OCI-LY7 (cell line): Measurements from ENCODE around the gene CLDN22. TPM values are rescaled to one million over a fixed set of nuclear protein-coding genes. Genes with fewer than 3 reads are reported as not detected.

ENCODE experiments used
- BruUV-seq: library from RNA; stranded (reverse); fragments of 400-500 nt; replicated peaks from 2 replicates; lab custom pipeline; 2021; lab: Mats Ljungman, UMichigan
- CTCF ChIA-PET: fragments of 300-600 bp; sonication (Branson Sonifier 250); formaldehyde crosslinking; loops from one replicate; lab custom pipeline; 2022; ENCODE audit warnings: antibody characterized with exemption; ENCODE audit not compliant: unreplicated experiment; lab: Charles Lee
- POLR2A ChIA-PET: fragments of 300-600 bp; sonication (Branson Sonifier 250); formaldehyde crosslinking; loops from one replicate; lab custom pipeline; 2022; ENCODE audit warnings: antibody characterized with exemption; lab: Charles Lee
- DNase-seq: peaks from one replicate; pipeline ENCODE4 v3.0.0-alpha.2; 2015; ENCODE audit warnings: low spot score
- H2AFZ ChIP-seq: fragments of 200-600 bp; sonication (generic), shearing (Covaris generic); 2 replicates; pipeline ENCODE4 v1.6.1; 2014; ENCODE audit warnings: mild to moderate bottlenecking, antibody characterized with exemption, low read length, moderate library complexity
- H3K27ac ChIP-seq: fragments of 200-600 bp; sonication (generic); 2 replicates; pipeline ENCODE4 v1.5.1; 2014; ENCODE audit warnings: mixed run types, low read depth, mild to moderate bottlenecking, moderate library complexity, low read length, inconsistent platforms; ENCODE audit not compliant: poor library complexity, severe bottlenecking
- H3K36me3 ChIP-seq: fragments of 200-600 bp; sonication (generic); 2 replicates; pipeline ENCODE4 v1.6.1; 2014; ENCODE audit warnings: mild to moderate bottlenecking, antibody characterized with exemption, low read length, moderate library complexity, mixed read lengths; ENCODE audit not compliant: insufficient read depth
- H3K4me1 ChIP-seq: fragments of 200-600 bp; sonication (generic); 2 replicates; pipeline ENCODE4 v1.5.1; 2014; ENCODE audit warnings: mild to moderate bottlenecking, low read length; ENCODE audit not compliant: insufficient read depth, poor library complexity, severe bottlenecking
- H3K4me2 ChIP-seq: fragments of 200-600 bp; sonication (generic); 2 replicates; pipeline ENCODE4 v1.6.1; 2014; ENCODE audit warnings: mild to moderate bottlenecking, low read length
- H3K4me3 ChIP-seq: fragments of 200-600 bp; sonication (generic); 2 replicates; pipeline ENCODE4 v1.5.1; 2014; ENCODE audit warnings: mild to moderate bottlenecking, low read depth, low read length; ENCODE audit not compliant: poor library complexity, severe bottlenecking
- H3K79me2 ChIP-seq: fragments of 200-600 bp; sonication (generic); 2 replicates; pipeline ENCODE4 v1.6.1; 2016; ENCODE audit warnings: low read depth, mild to moderate bottlenecking, low read length, moderate library complexity, mixed read lengths; ENCODE audit not compliant: insufficient read depth
- H3K9me2 ChIP-seq: fragments of 200-600 bp; sonication (generic); 2 replicates; pipeline ENCODE4 v1.6.1; 2016; ENCODE audit warnings: mild to moderate bottlenecking, low read length, mixed read lengths; ENCODE audit not compliant: insufficient read depth
- H3K9me3 ChIP-seq: fragments of 200-600 bp; sonication (generic); 2 replicates; pipeline ENCODE4 v1.6.1; 2014; ENCODE audit warnings: mild to moderate bottlenecking, mixed run types, low read length, mixed read lengths
- H4K20me1 ChIP-seq: fragments of 200-600 bp; sonication (generic); 2 replicates; pipeline ENCODE4 v1.6.1; 2014; ENCODE audit warnings: mild to moderate bottlenecking, antibody characterized with exemption, low read length, moderate library complexity, mixed read lengths; ENCODE audit not compliant: insufficient read depth
- CTCF ChIP-seq: fragments of 200-600 bp; sonication (generic); conservative IDR thresholded peaks from 2 replicates; pipeline ENCODE4 v1.5.1; 2014; ENCODE audit warnings: mild to moderate bottlenecking, antibody characterized with exemption, low read length, moderate library complexity, mixed read lengths
- EZH2phosphoT487 ChIP-seq: fragments of 200-600 bp; sonication (generic); IDR thresholded peaks from 2 replicates; pipeline ENCODE4 v1.6.1; 2018; ENCODE audit warnings: low read depth, borderline replicate concordance, mild to moderate bottlenecking, mixed run types, antibody characterized with exemption, low read length, moderate library complexity, mixed read lengths
- intact Hi-C: fragments of 100-400 bp; cut with micrococcal nuclease; formaldehyde crosslinking; loops from one replicate; pipeline ENCODE4 v1.10.0; 2022; ENCODE audit not compliant: unreplicated experiment
- total RNA-seq, 2 experiments: library from RNA; depleted of rRNA in 1 of 2; stranded (reverse); fragments of >200 nt in 1 of 2; shearing (Covaris generic) in 1 of 2; gene quantifications; 2 replicates each; pipeline ENCODE4 v1.2.3, GENCODE V29; 2014 to 2022

CLDN22 gene
- total RNA-seq, 2 experiments from 2014 or later = not detected

GRCh38 chr4:183321079-183321478 is 1.0 kb upstream of the CLDN22 start:
- no peaks in the 10 kb centered on the region for H3K9me2 ChIP-seq
- no peaks in the 10 kb centered on the region for H4K20me1 ChIP-seq
- POLR2A ChIA-PET = no interaction called here
- no peaks in the 10 kb centered on the region for H3K79me2 ChIP-seq
- no peaks in the 10 kb centered on the region for H3K36me3 ChIP-seq
- no peak overlapping the region for H2AFZ ChIP-seq
- no peaks in the 10 kb centered on the region for H3K9me3 ChIP-seq
- H3K4me2 ChIP-seq = no peak overlapping the region
- intact Hi-C loops = no loop called here
- CTCF ChIA-PET = no interaction called here
- no peak overlapping the region for H3K27ac ChIP-seq
- no peak for DNase-seq
- BruUV-seq = no TSS peak
- no peaks in the 10 kb centered on the region for H3K4me1 ChIP-seq
- no peak for TF ChIP-seq CTCF
- TF ChIP-seq EZH2phosphoT487 = no peak
- no peak overlapping the region for H3K4me3 ChIP-seq

- no peak for DNase-seq
- Histone ChIP-seq H3K4me2 (no peak overlapping the region), H3K4me3 (no peak overlapping the region), H3K9me2 (no peaks in the 10 kb centered on the region), H3K9me3 (no peaks in the 10 kb centered on the region), H4K20me1 (no peaks in the 10 kb centered on the region), H3K79me2 (no peaks in the 10 kb centered on the region), H3K36me3 (no peaks in the 10 kb centered on the region), H3K27ac (no peak overlapping the region), H2AFZ (no peak overlapping the region), H3K4me1 (no peaks in the 10 kb centered on the region)
- TF ChIP-seq CTCF = no peak
- no peak for TF ChIP-seq EZH2phosphoT487
- ChIA-PET CTCF (no interaction called here), POLR2A (interaction anchor here (1.2 kb wide), 1 partner anchor 17 kb away, joined by 3 read pairs; no protein-coding TSS in a partner anchor)
- intact Hi-C loops = no loop called here
- no TSS peak for BruUV-seq
These were observed 1.4 kb downstream of the CLDN22 start for GRCh38 chr4:183318656-183319055.

- Histone ChIP-seq H3K4me1 (no peaks in the 10 kb centered on the region), H3K9me3 (no peaks in the 10 kb centered on the region), H3K79me2 (no peaks in the 10 kb centered on the region), H4K20me1 (no peaks in the 10 kb centered on the region), H3K4me3 (no peak overlapping the region), H3K27ac (no peak overlapping the region), H3K9me2 (no peaks in the 10 kb centered on the region), H2AFZ (no peak overlapping the region), H3K4me2 (no peak overlapping the region), H3K36me3 (no peaks in the 10 kb centered on the region)
- no TSS peak for BruUV-seq
- ChIA-PET POLR2A (no interaction called here), CTCF (no interaction called here)
- intact Hi-C loops = no loop called here
- no peak for TF ChIP-seq CTCF
- TF ChIP-seq EZH2phosphoT487 = no peak
- DNase-seq = no peak
These were observed 5.3 kb downstream of the CLDN22 start for GRCh38 chr4:183314806-183315205.
